Endometrial microvascular endothelial cells (primary cell): ENCODE data around the gene FGFR2. TPM values are rescaled to one million over a fixed set of nuclear protein-coding genes. Genes with fewer than 3 reads are reported as not detected.

Source experiments
- in situ Hi-C: cut with HindIII; loops from 2 replicates; pipeline ENCODE4 v1.10.0; 2017; ENCODE audit warnings: low sequenced_read_pairs, low pct_unique_long_range_greater_than_20kb; ENCODE audit errors: inconsistent ontology term
- total RNA-seq: library from RNA; depleted of rRNA; stranded (reverse); fragments of >200 nt; gene quantifications from one replicate; pipeline ENCODE4 v1.2.3, GENCODE V29; 2015; ENCODE audit errors: inconsistent ontology term

FGFR2 gene
- total RNA-seq, 1 donor from 2014 or later, result not detected

DNA sequence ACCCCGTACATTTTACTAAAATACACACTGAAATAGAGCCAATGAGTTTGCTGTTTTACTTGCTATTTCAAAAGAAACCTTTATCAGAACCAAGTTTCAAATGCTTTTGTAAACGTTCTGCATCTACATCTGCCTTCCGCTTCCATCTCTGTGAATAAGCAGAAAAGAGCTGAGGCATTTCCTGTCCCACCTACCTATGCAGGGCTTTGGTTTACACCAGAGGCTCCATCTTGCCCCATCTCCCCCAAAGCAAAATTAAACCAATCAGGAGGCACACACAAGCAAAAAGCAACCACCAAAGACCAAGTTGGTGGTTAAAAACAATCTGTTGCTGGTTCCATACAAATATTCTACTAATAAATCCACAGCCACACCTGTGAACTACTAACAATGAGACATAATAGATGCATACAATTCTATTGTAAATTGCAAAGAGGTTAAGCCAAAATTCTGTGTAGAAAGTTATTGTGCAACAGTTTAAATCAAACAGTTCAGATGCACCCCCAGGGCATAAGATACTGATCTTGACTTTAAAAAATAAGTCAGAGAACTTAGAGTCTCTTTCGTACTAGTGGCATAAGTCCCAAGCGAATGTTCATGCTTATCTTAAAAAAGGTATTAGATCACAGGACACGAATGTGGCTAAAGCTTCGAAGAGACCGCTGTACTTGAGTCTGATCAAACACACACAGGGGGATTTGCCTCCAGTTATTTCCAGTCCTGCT, 83.9 kb downstream of the FGFR2 start:
- in situ Hi-C loops, result no loop called here

DNA sequence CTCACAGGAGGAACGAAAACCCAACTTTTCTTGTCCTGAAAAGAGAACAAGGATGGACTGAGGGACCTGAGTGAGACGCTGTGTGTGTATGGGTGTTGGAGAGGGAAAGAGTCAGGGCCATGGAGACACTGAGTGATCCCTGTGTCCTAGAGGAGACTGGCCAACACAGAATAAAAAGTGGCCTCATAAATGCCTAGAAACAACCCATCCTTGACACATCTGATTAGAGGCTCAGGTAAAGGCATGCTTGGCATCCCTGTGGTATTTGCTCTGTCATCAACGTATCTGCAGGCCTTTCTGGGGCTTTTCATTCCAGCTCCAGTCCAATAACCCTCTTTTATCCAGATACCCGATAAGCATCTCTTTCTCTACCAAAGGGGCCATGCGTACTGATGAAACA, 86.3 kb downstream of the FGFR2 start:
- in situ Hi-C loops, result no loop called here

DNA sequence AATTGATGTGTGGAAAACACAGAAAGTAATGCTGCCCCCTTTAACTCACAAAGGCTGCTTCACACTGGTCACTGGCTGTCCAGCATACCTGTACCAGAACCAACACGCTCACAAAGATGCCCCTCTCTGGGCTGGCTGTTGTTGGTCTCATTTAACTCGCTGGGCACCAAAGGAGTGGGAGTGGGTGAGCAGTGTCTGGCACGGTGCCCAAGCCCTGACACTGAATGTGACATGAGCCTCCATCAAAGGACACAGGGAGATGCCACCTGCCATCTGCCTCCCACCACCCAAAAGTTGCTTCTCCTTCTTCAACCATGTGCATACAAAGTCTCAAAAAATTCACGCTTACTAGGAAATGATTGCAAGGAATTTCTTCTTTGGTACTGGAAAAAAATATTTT, 86.8 kb downstream of the FGFR2 start:
- in situ Hi-C loops, result no loop called here

DNA sequence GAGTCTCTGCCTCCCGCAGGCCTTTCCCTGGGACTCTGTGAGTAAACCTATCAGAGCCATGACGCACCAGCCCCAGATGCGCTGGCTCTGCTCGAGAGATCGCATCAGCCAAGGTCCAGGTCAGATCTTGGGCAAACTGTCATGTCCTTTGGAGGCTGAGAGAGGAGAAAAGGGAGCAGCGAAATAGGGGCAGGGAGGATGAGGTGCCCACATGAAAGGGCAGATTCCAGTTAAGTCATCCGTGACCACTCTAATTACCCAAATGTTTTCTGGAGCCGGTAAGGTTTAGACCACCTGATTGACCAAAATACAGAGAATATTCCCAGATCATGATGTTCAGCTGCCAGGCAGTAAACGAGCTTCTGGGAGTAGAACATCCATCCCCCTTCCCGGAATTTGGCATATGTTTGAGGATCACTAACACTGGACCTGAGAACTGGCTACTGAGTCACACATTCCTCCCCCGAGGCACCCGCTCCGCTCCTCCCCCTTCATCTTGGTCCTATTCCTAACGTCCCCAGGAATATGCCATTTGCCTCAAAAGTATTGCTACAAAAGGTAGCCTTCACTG, 88.0 kb downstream of the FGFR2 start:
- in situ Hi-C loops, result no loop called here

DNA sequence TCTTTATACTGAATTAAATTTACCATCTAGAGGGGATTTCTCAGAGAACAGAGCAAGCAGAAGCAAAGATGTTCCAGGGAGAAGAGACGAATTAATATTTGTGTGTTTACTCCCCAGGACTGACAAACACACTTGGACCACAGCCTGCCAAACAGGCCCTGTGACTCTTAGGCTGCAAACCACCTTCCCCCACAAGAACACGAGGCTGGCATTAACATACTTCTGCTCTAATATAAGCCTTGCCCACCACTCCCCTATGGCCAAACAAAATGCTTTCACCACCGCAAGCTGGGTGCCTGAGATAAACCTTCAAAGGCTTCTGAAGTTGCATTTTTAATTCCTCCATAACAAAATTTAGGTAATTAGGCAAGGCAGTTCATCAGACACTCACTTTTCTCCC, 88.4 kb downstream of the FGFR2 start:
- in situ Hi-C loops, result no loop called here

DNA sequence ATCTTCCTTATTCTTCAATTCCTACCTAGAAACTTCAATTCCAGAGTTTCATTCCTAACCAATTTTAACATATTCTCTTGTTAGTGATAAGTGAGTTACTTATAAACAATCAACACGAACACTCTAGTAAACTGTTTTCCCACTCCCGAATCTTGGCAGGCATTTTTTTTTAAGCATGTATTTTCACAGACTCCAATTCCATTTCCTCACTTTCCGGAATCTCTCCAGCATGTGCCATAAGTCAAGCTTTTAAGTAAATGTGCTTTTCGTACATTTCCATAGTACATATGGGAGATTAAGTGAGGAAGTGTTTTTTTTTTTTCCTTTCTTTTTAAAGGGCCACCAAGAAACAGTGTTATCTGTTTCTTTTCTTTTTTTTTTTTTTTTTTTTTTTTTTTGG, 89.1 kb downstream of the FGFR2 start:
- in situ Hi-C loops, result no loop called here

DNA sequence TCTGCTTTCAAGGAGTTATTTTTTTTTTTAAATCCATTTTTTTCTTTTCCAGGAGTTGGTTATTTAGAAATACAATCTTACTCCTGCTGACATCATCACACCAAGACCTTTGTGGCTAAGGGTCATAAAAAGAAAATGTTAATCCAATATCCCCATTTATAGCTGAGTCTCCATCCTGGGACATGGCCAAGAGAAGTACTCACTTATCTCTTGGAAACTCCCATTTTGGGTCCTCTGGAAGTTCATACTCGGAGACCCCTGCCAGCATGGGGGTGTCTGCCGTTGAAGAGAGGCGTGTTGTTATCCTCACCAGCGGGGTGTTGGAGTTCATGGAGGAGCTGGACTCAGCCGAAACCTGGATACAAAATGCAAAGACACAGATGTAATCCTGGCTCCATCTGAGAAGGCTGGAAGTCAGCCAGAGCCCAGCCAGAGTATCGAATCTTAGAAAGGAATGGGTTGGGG, 94.6 kb downstream of the FGFR2 start:
- in situ Hi-C loops, result no loop called here

DNA sequence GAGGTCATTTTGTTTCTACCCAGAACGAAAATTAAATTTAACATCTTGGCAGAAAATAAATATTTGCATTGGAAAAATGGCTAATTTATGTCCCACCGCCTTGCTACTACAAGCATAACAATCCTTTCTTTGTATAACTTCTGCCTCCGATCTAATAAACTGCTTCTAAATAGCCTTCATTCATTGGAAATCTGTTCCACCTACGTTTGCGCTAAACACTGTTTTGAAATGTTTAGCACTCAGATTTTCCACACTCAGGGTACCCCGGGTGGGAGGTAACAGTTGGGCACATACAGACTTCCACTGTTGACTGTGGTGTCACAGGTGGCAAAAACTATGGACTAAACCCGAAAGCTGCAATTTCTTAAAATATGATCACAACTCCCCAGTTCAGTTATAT, 96.4 kb downstream of the FGFR2 start:
- in situ Hi-C loops, result no loop called here

DNA sequence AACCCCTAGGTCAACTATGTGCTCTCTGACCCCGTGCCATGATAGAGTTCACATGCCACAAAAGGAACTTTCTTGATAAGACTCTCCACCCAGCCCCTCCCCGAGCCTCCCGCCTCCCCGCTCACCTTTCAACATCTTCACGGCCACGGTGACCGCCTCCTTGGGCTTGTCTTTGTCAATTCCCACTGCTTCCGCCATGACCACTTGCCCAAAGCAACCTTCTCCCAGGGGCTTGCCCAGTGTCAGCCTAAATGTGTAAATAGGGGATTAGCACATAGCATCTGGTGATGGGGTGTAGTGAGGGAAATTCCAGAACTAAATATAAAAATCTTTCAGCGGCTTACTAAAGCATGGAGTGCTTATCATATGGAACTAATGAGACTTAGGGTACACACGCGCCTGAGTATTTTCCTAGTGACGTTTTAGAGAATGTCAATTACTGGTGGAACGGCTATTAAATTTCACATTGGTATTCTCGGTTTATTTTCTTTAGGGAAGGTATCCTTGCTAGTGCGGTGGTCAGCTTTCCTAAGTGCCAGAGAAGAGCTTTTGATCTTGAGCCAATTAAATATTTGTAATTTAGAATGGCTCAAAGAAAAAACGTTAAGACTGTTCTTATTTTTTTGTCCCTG, 97.4 kb downstream of the FGFR2 start:
- in situ Hi-C loops, result no loop called here

DNA sequence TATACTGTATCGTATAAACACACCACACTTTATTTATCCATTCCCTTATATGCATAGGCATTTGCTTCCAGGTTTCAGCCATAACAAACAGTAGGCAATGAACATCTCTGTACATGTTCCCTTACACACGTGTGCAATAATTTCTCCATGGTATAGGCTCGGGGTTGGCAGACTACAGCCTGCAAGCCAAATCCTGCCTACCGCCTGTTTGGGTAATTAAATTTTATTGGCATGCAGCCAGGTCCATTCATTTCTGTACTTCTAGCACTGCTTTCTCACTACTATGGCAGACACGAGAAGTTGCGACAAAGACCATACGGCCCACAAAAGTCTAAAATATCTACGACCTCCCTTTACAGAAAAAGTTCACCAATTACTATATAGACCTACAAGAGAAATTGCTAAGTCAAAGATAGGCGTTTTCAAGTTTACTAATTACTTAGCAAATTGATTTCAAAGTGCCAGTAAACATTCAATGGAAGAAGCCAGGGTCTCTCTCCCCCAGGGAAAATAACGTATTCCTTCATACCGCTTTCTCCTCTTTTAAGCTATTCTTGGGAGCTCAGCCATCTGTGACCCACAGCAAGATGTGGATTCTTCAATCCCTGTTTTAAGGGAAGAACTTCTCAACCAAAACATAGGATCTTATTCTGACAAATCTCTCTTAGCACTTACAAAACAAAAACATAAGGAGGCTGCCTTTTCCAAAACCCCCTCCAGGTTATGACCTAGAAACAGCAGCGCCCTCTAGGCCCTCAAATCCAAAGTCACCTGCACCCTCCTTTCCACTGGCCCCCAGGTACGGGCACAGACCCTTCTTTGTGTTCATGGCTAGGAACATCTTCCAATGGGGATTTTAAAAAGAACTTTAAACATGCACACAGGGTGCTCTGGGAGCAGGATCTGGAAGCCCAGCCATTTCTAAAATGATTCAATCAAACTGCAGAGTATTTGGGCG, 100.5 kb downstream of the FGFR2 start:
- in situ Hi-C loops, result no loop called here

DNA sequence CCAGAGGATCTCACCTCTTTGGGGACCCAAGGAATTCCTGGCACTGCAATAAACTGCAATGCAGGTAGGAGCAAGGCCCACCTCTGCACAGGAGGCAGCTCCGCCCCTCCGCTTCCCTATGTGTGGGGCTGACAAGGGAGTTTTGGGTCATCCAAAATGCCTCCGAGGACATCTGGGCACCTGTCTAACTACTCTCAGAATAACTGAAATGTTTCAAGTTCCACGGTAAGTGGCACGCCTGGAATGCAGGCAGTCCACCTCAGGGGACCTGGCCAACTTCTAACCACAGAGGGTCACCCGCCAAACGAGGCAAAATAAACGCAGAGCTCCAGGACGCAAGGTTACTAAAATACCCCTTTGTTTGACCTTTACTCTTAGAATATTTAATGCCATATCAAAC, 102.5 kb downstream of the FGFR2 start:
- in situ Hi-C loops, result no loop called here

DNA sequence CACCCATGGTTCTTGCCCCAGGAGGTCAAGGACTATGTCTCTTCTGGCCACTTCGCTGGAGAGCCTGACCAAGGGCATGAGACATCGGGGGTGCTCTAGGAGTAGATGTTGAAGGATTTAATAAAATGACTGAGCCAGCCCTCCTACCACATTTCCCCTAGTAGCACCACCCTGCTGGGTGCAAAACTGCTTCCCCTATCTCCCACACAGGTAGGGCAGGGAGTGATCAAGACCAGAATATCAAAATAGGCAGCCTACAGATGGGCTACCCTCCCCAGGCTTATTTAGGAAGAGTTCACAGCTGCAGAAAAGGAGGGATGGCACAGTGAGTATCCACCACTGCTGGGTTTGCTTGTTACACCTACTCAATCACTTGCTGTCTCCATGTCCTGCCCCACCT, 103.9 kb downstream of the FGFR2 start:
- in situ Hi-C loops, result no loop called here

DNA sequence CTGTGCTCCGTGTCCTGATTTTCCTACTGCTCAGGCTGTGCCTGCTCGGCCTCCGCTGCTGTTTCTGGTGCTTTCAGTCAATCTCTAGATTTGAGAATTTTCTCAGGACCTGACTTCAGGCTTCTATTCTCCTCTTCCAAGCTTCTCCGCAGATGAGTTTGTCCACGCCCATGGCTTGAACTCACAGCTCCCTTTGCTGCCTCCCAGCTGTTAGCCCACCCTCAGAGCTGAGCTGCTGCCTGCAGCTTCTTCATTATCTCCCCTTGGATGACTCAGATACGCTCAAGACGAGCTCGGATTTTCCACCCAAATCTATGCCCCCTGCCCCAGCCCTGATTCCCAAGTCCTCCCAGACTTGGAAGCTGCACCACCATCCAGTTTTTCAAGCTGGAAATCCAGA, 104.7 kb downstream of the FGFR2 start:
- in situ Hi-C loops, result no loop called here

DNA sequence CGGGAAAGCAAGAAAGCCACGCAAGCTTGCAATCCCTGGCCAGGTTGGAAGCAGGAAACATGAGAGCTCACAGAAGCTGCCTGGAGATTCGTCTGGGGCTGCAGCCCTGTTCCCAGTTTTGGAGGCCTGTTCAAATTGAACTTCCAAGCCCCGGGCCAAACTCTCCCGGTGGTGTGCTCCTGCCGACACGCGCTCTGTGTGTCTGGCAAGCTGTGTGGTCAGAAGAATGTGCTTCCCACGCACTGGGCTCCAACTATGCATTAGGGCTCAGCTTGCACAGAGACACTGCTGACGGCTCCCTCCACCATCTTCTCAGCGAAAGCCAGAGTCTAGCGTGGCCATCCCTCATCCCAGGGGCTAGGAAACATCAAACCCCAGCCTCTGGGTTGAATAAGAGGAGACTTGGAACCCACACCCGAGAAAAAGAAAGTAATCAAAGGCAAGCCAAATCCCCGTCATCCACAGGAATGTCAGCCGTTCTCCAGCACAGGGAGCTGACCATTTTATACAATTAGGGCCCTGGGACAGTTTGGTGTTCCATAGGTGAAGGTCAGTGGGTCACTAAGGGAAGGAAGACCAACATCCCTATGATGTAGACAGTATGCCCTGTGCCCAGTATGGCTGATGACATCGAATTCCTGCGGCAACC, 107.2 kb downstream of the FGFR2 start:
- in situ Hi-C loops, result no loop called here

DNA sequence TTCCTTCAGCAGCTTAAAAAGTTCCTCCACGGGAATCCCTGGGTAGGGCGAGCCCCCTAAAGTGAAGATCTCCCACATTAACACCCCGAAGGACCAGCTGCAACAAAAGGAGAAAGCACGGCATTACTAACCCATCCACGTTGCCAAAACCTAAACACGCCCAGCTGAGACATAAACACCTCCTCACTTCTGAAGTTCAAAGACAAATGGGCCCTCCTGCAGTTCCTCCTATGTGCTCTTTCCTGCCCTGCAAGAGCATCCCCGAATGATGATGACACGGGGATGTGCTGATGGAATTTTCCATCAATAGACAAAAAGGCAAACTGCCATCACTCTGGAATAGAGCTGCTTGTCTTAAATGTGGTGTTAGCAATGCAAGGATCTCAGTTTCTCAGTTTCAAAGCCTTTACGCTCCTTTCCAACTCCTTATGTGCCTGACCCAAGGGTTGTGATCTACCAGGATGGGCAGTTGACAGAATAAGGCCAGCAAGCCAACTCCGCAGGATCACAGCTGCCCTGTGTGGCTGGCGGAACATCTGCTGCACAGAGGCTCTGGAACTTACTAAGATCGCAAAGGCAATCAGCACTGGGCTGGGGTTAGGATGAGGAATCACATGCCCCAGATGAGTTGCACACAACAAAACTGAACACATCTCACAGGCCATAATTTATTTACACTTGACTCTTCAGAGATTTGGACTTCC, 112.7 kb downstream of the FGFR2 start:
- in situ Hi-C loops, result no loop called here

DNA sequence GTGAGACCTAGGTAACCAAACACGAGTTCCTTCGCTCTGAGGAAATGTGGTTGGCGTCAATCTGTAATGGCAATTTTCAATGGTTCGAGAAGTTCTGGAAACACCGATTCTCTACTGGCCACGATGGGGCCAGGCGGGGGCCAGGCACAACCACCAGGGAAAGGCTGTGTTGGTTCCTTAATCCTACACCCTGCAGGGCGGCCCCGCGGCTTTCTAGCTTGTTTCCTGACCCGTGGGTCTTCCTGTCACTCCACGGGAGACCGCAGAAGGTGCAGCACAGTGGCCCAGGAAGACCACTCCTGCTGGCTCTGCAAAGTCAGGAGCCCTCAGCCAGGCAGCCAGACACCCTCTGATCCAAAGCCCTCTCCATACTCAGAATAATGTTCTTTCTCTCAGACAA, 113.4 kb downstream of the FGFR2 start:
- in situ Hi-C loops, result no loop called here

DNA sequence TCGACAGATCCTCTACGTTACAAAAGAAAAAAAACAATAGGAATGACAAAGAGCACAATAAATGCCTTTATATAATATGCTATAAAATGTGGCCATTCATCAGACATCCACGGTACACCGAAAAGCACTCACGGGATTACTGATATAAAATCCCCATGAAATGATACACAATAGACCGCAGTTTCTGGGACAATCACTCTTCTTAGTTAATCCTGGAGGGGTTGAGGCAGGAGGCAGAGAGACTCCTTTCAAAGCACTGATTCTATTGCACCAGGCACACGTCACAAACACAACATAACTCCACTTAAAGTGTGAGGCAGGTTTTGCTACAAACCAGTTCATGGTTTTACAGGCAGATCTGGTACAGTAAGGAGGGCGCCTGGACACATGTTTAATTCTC, 113.8 kb downstream of the FGFR2 start:
- in situ Hi-C loops, result no loop called here

DNA sequence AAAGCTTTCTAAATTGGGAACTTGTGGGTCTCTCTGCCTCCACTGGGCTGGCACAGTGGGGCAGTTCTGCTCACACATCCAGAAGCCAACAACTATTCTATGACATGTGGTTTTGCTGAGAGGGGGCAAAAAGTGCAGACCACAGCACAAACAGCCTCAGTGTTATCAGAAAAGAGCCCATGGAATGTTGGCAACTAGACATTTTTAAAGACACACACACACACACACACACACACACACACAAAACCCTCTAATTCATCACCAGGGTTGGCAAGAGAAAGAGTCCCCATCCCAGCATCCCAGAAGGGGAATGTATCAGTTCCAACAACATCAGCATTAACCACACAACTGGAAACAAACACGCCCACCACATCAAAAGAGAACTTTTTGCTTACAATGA, 117.1 kb downstream of the FGFR2 start:
- in situ Hi-C loops, result no loop called here
